Measurements from ENCODE around the gene KIF16B.

KIF16B gene

GRCh38 chr20:16518784-16519084 is 54.5 kb downstream of the KIF16B start:
- FAIRE-seq = no peak

- FAIRE-seq = peak; percentile 71
These were observed 55.1 kb downstream of the KIF16B start for GRCh38 chr20:16517946-16518783.

GRCh38 chr20:16516794-16517193 is 56.5 kb downstream of the KIF16B start:
- no peak for FAIRE-seq

GRCh38 chr20:16515046-16515445 is 58.2 kb downstream of the KIF16B start:
- no peak for FAIRE-seq

GRCh38 chr20:16514140-16514539 is 59.1 kb downstream of the KIF16B start:
- no peak for FAIRE-seq

GRCh38 chr20:16505894-16506293 is 67.4 kb downstream of the KIF16B start:
- no peak for FAIRE-seq

- FAIRE-seq = no peak
These were observed 71.9 kb downstream of the KIF16B start for GRCh38 chr20:16501301-16501700.

- FAIRE-seq = no peak
These were observed 73.1 kb downstream of the KIF16B start for GRCh38 chr20:16500197-16500596.

GRCh38 chr20:16498526-16499253 is 74.6 kb downstream of the KIF16B start:
- no peak for FAIRE-seq

GRCh38 chr20:16497896-16498295 is 75.4 kb downstream of the KIF16B start:
- no peak for FAIRE-seq

- FAIRE-seq = no peak
These were observed 79.8 kb downstream of the KIF16B start for GRCh38 chr20:16493486-16493885.

- FAIRE-seq = no peak
These were observed 81.8 kb downstream of the KIF16B start for GRCh38 chr20:16491294-16491905.

GRCh38 chr20:16490696-16491095 is 82.6 kb downstream of the KIF16B start:
- no peak for FAIRE-seq

- FAIRE-seq = no peak
These were observed 84.6 kb downstream of the KIF16B start for GRCh38 chr20:16488616-16489015.

GRCh38 chr20:16488086-16488485 is 85.2 kb downstream of the KIF16B start:
- FAIRE-seq = no peak

GRCh38 chr20:16486532-16486931 is 86.7 kb downstream of the KIF16B start:
- no peak for FAIRE-seq

GRCh38 chr20:16485401-16485800 is 87.8 kb downstream of the KIF16B start:
- FAIRE-seq = no peak

GRCh38 chr20:16483024-16483423 is 90.2 kb downstream of the KIF16B start:
- no peak for FAIRE-seq

GRCh38 chr20:16481977-16482376 is 91.3 kb downstream of the KIF16B start:
- FAIRE-seq = no peak

- no peak for FAIRE-seq
These were observed 93.6 kb downstream of the KIF16B start for GRCh38 chr20:16479666-16480065.

- FAIRE-seq = no peak
These were observed 95.6 kb downstream of the KIF16B start for GRCh38 chr20:16477632-16478031.

GRCh38 chr20:16476032-16476431 is 97.2 kb downstream of the KIF16B start:
- FAIRE-seq = peak; percentile 95

GRCh38 chr20:16475225-16475624 is 98.0 kb downstream of the KIF16B start:
- FAIRE-seq = no peak

- no peak for FAIRE-seq
These were observed 98.9 kb downstream of the KIF16B start for GRCh38 chr20:16474363-16474762.
